Measurements from ENCODE around the gene METTL6. TPM values are rescaled to one million over a fixed set of nuclear protein-coding genes. Genes with fewer than 3 reads are reported as not detected.

METTL6 gene
- total and polyA plus RNA-seq, 2 of the 4 experiments (the other 2 are of a cell fraction) = 15.4 to 21.5 TPM

DNA sequence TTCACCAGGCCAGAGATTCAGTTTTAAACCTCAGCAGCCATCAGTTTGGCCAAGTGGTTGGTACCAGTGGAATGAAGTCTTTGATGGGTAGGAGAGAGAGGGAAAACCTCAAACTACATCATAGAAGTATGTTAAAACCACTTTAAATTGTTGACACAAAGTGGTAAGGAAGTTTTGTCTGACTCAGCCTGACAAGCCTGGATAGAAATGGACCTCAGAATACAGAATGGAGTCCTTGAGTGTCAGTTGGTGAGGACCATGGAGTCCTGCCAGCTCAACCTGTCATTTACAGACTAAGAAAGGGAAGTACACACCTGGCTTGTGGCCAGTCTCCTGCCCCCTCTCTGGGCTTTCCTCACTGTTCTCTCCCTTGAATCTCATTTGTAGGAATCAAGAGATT lies 12.1 kb upstream of the METTL6 start:
- Histone ChIP-seq H3K56ac (ENCODE audit: extremely low read depth, insufficient read depth, low read length) (no peak overlapping the region), H3K79me1 (ENCODE audit: low read depth in 1 of 2, low read length in 2 of 2) (peaks cover 6 to 22% of the 10 kb centered on the region in 2 experiments; a peak in 2 of 4 replicates), H2BK20ac (ENCODE audit: low read depth, low read length) (no peak overlapping the region), H2AFZ (replicated peaks; ENCODE audit: low read length, poor library complexity) (no peak overlapping the region), H4K91ac (ENCODE audit: insufficient read depth, low read depth, low read length) (no peak overlapping the region), H3K9me1 (ENCODE audit: insufficient read depth, low read length) (peaks cover 7% of the 10 kb centered on the region; the same call in 1 of the 2 replicates), H4K20me1 (ENCODE audit: insufficient read depth, low read length) (no peaks in the 10 kb centered on the region), H3K27ac (ENCODE audit: insufficient read depth, low read length) (no peak overlapping the region), H3K9me3 (ENCODE audit: control insufficient read depth, insufficient read depth, low read length) (no peaks in the 10 kb centered on the region), H2AK5ac (ENCODE audit: low read depth, low read length) (no peak overlapping the region), H2BK120ac (ENCODE audit: low read depth, low read length) (no peak overlapping the region), H3K9ac (ENCODE audit: low read depth, low read length) (no peak overlapping the region), H3K27me3 (ENCODE audit: control insufficient read depth, insufficient read depth, low read length) (no peaks in the 10 kb centered on the region), H2BK15ac (ENCODE audit: low read depth, low read length) (no peak overlapping the region), H3K23ac (ENCODE audit: low read depth, low read length) (no peak overlapping the region), H3K14ac (replicated peaks; ENCODE audit: low read depth, low read length) (no peak overlapping the region), H3K4me2 (ENCODE audit: low read depth, low read length) (no peak overlapping the region), H3K18ac (ENCODE audit: low read depth, low read length) (no peak overlapping the region), H2AK9ac (replicated peaks; ENCODE audit: low read depth, low read length, poor library complexity) (no peak overlapping the region), H2BK5ac (ENCODE audit: low read depth, low read length, poor library complexity, severe bottlenecking) (no peak overlapping the region), H3K4ac (ENCODE audit: low read depth, low read length) (no peak overlapping the region), H3K4me1 (ENCODE audit: control insufficient read depth, insufficient read depth, low read length) (no peaks in the 10 kb centered on the region), H3K36me3 (ENCODE audit: control insufficient read depth, insufficient read depth, low read length) (peaks cover 46% of the 10 kb centered on the region), H3K4me3 (ENCODE audit: insufficient read depth, low read depth, low read length) (no peak overlapping the region), H4K8ac (ENCODE audit: low read depth in 2 of 2, low read length in 2 of 2) (no peak overlapping the region), H4K5ac (ENCODE audit: low read depth, low read length) (no peak overlapping the region)
- TF ChIP-seq, protein P1, sequence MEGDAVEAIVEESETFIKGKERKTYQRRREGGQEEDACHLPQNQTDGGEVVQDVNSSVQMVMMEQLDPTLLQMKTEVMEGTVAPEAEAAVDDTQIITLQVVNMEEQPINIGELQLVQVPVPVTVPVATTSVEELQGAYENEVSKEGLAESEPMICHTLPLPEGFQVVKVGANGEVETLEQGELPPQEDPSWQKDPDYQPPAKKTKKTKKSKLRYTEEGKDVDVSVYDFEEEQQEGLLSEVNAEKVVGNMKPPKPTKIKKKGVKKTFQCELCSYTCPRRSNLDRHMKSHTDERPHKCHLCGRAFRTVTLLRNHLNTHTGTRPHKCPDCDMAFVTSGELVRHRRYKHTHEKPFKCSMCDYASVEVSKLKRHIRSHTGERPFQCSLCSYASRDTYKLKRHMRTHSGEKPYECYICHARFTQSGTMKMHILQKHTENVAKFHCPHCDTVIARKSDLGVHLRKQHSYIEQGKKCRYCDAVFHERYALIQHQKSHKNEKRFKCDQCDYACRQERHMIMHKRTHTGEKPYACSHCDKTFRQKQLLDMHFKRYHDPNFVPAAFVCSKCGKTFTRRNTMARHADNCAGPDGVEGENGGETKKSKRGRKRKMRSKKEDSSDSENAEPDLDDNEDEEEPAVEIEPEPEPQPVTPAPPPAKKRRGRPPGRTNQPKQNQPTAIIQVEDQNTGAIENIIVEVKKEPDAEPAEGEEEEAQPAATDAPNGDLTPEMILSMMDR (conservative IDR thresholded peaks at IDR 0.05; ENCODE audit: low read depth, low read length) = no peak
- TF ChIP-seq CEBPB (IDR thresholded peaks at IDR 0.05; ENCODE audit: low read depth, low read length) (no peak), RCOR1 (IDR thresholded peaks at IDR 0.05; ENCODE audit: insufficient replicate concordance, low read length) (no peak)
- ATAC-seq (ENCODE audit: low read depth) = peak; percentile 68; the same call in 1 of the 2 replicates
- BruUV-seq (replicated peaks) = no TSS peak
- dilution Hi-C loops (cut with HindIII; ENCODE audit: low sequenced_read_pairs, unreplicated experiment) = no loop called here
- intact Hi-C loops (cut with micrococcal nuclease) = no loop called here
- CTCF ChIA-PET = no interaction called here
- in situ Hi-C loops (cut with MboI; ENCODE audit: low sequenced_read_pairs) = no loop called here
- peak; percentile 66 for DNase-seq
- POLR2A ChIA-PET (ENCODE audit: unreplicated experiment) = no interaction called here
